ENCODE results near the gene RNF11.

- TF ChIP-seq CTCF (IDR thresholded peaks at IDR 0.05; ENCODE audit: insufficient read depth, low read depth, low read length), result no peak
- no peak for TF ChIP-seq EZH2 (IDR thresholded peaks at IDR 0.05; ENCODE audit: insufficient read depth, low read length)
Observed at GRCh38 chr1:51217101-51217500, 19.0 kb upstream of the RNF11 start.
